ENCODE data around the gene PML.

Gene PML

DNA sequence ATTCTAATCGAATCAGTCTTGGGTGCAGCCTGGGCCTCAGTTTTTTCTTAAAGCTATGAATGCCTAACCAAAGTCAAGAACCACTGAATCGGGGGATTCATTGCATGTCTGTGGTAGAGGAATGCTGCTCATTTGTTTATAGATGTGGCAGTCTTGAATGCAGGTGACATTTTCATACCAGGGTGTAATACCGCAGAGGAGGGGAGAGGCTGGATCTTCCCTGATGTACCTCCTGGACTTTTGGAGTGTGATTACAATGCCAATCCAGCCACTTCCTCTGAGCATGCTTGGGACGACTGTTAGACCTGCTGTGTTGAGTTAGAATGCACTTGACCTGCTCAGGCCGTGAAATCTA is 45.1 kb downstream of the PML start:
- no peak for DNase-seq (ENCODE audit: extremely low read depth, low read depth)
- H3K4me3 ChIP-seq (replicated peaks; ENCODE audit: low read depth, low read length): no peak overlapping the region
- TF ChIP-seq, protein P1, sequence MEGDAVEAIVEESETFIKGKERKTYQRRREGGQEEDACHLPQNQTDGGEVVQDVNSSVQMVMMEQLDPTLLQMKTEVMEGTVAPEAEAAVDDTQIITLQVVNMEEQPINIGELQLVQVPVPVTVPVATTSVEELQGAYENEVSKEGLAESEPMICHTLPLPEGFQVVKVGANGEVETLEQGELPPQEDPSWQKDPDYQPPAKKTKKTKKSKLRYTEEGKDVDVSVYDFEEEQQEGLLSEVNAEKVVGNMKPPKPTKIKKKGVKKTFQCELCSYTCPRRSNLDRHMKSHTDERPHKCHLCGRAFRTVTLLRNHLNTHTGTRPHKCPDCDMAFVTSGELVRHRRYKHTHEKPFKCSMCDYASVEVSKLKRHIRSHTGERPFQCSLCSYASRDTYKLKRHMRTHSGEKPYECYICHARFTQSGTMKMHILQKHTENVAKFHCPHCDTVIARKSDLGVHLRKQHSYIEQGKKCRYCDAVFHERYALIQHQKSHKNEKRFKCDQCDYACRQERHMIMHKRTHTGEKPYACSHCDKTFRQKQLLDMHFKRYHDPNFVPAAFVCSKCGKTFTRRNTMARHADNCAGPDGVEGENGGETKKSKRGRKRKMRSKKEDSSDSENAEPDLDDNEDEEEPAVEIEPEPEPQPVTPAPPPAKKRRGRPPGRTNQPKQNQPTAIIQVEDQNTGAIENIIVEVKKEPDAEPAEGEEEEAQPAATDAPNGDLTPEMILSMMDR (IDR thresholded peaks at IDR 0.05; ENCODE audit: low read depth, low read length, missing control alignments): no peak

DNA sequence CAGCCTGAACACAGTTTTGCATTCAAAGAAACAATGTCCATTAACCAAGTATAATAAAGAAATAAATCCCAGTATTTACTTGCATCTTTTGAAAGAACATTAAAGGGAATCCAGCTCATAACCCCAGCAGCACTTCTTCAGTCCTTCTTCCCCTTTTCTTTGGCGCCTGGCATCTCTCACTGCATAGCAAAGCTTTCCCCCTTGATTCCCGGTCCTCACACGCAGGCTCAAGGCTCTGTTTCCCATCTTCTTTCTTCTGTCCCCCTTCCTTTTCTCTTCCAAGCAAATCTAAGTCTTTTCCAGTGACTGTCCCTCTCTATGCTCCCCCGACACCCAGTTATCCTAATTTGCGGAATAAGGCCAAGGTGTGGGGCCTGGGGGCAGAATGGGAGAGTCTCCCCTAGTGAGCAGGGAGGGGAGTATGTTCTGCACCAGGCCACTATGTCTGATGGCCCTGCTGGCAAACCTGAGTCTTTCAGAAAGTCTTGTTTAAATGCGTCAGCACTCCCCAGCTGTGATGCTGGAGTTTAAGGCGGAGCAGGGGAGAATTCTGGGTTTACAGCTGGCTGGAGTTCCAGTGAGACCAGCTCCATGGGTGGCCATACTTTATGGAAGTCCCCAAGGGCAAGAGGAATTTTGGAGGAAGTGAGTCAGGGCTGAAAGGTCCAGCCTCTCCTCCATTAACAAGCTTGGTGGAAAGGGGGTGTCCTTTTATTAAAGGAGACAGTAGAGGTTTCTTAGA is 45.8 kb downstream of the PML start:
- DNase-seq (ENCODE audit: extremely low read depth, low read depth): peak; percentile 81
- TF ChIP-seq, protein P1 (IDR thresholded peaks at IDR 0.05; ENCODE audit: low read depth, low read length, missing control alignments): no peak
- H3K4me3 ChIP-seq (replicated peaks; ENCODE audit: low read depth, low read length): no peak overlapping the region

DNA sequence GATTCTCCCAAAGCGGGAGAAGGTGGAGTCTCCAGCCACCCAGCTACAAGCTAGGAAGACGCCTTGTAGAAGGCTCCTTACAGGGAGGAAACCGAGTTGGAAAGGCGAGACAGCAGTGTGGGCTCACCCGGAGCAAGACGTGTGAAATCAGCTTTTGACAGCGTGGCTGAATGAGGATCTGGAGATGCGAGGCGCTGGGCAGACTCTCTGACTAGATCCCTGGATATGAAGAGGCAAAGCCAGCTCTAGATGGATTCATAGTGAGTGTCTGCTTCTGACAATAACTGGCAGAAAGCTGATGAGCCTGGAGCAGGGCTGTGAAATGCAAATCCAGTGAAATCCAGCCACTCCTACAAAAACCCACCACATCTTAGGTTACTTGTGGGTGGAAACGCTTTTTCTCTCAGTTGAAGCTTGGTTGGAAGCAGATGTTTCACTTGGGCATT is 46.8 kb downstream of the PML start:
- no peak for DNase-seq (ENCODE audit: extremely low read depth, low read depth)
- TF ChIP-seq, protein P1 (IDR thresholded peaks at IDR 0.05; ENCODE audit: low read depth, low read length, missing control alignments): no peak
- H3K4me3 ChIP-seq (replicated peaks; ENCODE audit: low read depth, low read length): no peak overlapping the region

DNA sequence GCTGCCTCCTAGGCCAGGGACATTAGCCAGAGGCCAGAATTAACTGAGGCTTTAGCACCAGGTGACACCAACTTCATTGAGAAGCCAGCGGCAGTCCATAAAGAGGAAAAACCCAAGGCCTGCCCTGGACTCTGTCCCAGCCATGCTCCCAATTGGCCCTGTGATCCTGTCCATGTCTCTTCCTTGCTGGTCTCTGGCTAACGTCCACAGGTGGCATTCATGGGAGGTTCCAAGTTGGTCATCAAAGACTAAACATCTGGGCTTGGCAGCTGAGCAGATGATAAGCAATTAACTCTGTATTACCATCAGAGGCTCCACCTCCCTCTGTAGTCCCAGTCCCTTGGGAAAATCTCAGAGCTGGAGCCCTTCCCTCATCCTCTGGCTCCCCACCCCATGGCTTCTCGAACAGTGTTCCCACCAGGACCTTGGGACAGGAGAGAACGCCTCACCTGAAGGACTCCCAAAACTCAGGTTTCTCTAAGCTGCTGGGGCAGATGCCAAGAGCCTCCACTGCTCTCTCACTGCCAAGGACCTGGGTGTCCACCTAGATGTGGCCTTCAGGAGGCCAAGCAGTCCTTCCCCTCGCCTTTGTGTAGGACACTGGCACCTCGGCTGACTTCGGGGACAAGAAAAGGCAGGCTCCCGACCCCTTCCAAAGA is 47.4 kb downstream of the PML start:
- TF ChIP-seq, protein P1 (IDR thresholded peaks at IDR 0.05; ENCODE audit: low read depth, low read length, missing control alignments): no peak
- H3K4me3 ChIP-seq (replicated peaks; ENCODE audit: low read depth, low read length): no peak overlapping the region
- DNase-seq (ENCODE audit: extremely low read depth, low read depth): no peak

DNA sequence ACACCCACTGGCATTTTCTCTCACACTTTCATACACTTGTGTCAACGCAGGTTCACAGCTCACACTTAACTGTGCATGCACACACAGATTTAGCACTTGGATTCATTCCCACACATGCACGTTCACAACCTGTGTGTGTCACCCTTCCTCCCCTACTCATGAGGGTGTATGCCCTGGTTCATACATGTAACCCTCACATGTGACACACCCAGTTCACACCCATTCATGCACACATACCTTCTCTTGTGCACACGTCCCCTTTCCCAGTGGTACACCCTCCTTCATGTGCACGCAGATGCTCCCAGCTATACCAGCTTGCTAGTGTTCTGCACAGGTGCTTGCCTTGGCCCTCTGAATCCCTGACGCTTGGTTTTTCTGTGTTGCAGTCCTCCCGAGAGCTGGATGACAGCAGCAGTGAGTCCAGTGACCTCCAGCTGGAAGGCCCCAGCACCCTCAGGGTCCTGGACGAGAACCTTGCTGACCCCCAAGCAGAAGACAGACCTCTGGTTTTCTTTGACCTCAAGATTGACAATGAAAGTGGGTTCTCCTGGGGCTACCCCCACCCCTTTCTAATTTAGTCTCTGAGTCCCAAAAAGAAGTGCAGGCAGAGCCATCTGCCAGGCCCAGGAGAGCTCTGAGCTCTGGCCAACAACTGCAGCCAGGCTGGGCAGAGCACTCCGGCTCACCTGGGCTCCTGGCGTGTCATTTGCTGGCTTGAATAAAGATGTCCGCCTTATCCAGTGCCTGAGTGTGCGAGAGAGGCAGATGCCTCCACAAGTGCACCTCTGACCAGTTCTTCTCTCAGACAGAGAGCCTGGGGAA is 48.3 kb downstream of the PML start:
- no peak for DNase-seq (ENCODE audit: extremely low read depth, low read depth)
- TF ChIP-seq, protein P1 (IDR thresholded peaks at IDR 0.05; ENCODE audit: low read depth, low read length, missing control alignments): no peak
- no peak overlapping the region for H3K4me3 ChIP-seq (replicated peaks; ENCODE audit: low read depth, low read length)

DNA sequence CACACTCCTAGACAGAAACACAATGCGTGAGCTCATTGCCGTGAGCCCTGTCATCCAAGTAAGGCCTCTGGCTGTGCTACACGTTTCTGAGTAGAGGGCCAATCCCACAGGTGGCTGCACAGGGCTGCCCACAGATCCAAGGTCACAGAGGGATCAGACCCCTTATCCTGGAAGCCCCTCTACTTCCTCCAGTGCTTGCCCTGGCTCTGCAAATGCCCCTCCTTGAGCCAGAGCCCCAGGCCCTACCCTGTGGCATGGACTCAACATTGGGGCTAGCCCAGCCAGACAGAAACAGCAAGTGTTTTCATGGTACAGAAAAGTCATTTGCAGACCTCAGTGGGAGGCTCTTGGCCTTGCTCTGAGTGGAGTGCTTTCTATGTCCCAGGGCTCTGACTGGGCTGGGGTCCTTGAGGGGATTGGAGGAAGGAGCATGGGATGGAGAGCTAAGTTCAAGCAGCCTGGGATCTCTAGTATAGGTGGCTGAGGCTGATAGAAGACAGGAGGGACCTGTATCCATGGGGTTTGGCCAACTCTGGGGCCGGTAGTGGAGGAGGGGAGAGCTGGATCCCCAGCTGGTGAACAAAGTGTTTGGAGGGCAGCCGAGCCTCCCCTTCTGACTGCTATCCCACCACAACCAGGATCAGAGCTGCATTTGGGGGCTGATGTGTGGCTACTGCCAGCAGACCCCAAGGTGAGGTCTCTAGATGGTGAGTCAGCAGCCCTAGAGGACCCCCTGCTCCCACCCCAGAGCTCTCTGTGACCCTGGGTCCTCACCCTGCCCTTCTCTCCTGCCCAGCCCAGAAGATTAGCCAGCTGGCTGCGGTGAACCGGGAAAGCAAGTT is 49.1 kb downstream of the PML start:
- no peak overlapping the region for H3K4me3 ChIP-seq (replicated peaks; ENCODE audit: low read depth, low read length)
- DNase-seq (ENCODE audit: extremely low read depth, low read depth): no peak
- TF ChIP-seq, protein P1 (IDR thresholded peaks at IDR 0.05; ENCODE audit: low read depth, low read length, missing control alignments): no peak

Data from HFF-Myc (cell line).